K562 (cell line): ENCODE measurements around the gene NSUN2. TPM values are rescaled to one million over a fixed set of nuclear protein-coding genes. Genes with fewer than 3 reads are reported as not detected.
A peak's percentile ranks its signal among the peaks of the same experiment; 100 is the strongest.

ENCODE experiments used
- ATAC-seq: fragments of 200-7000 bp; cut with Tn5 transposase; 3 replicates; pipeline ENCODE4 v1.9.1; 2020; ENCODE audit warnings: moderate library complexity
- BruUV-seq: library from RNA; stranded (reverse); fragments of 400-500 nt; replicated peaks from 2 replicates; lab custom pipeline; 2021; lab: Mats Ljungman, UMichigan
- CTCF ChIA-PET: fragments of 300-600 bp; formaldehyde crosslinking; extraction: SDS; loops from one replicate; lab custom pipeline; 2021; ENCODE audit warnings: low intra/inter-chr PET ratio; lab: Yijun Ruan, JAX
- POLR2A ChIA-PET: fragments of 300-600, 350-650 bp; sonication (Branson Sonifier 250); formaldehyde crosslinking; extraction: SDS; loops from one replicate; lab custom pipeline; 2021; ENCODE audit warnings: antibody characterized with exemption, inconsistent platforms; lab: Yijun Ruan, JAX
- DNase-seq, 4 experiments: peaks; one replicate each; pipeline versions ENCODE4 v3.0.0 to v3.0.0-alpha.2; 2011 to 2018; ENCODE audit warnings: low spot score in 3 of 4, mixed read lengths in 3 of 4; ENCODE audit errors: extremely low read depth in 1 of 4
- FAIRE-seq: peaks from 2 replicates; lab custom pipeline; 2011; peaks lifted over from hg19 to GRCh38; lab: Jason Lieb, UNC
- H2AFZ ChIP-seq: 2 replicates; pipeline ENCODE4 v1.6.0; 2011; ENCODE audit warnings: low read depth, low read length, control low read depth, inconsistent platforms
- H3K27ac ChIP-seq: fragments of 200-600 bp; 3 replicates; pipeline ENCODE4 v1.8.0; 2011; ENCODE audit warnings: low read depth, mild to moderate bottlenecking, control low read depth, inconsistent platforms, low read length, moderate library complexity, mixed read lengths; ENCODE audit errors: extremely low read depth
- H3K27me3 ChIP-seq, 2 experiments: fragments of 300-600 bp in 1 of 2; 2 replicates in 1 of 2; 3 replicates in 1 of 2; pipeline versions ENCODE4 v1.6.0 to v1.8.0; 2011; ENCODE audit warnings: inconsistent platforms in 2 of 2, low read length in 2 of 2, mild to moderate bottlenecking in 1 of 2, mixed read lengths in 1 of 2, moderate library complexity in 1 of 2; ENCODE audit not compliant: control insufficient read depth in 2 of 2, insufficient read depth in 2 of 2
- H3K36me3 ChIP-seq: fragments of 300-600 bp; 3 replicates; pipeline ENCODE4 v1.8.0; 2011; ENCODE audit warnings: mild to moderate bottlenecking, low read length, inconsistent platforms; ENCODE audit not compliant: control insufficient read depth, insufficient read depth
- H3K4me1 ChIP-seq, 2 experiments: fragments of 200-600 bp in 1 of 2; replicated peaks in 1 of 2; 2 replicates in 1 of 2; 3 replicates in 1 of 2; pipeline versions ENCODE4 v1.5.1 to v1.8.0; 2011; ENCODE audit warnings: inconsistent platforms in 2 of 2, low read length in 2 of 2, mild to moderate bottlenecking in 1 of 2, mixed read lengths in 1 of 2, moderate library complexity in 1 of 2; ENCODE audit not compliant: control insufficient read depth in 2 of 2, insufficient read depth in 2 of 2
- H3K4me2 ChIP-seq: 2 replicates; pipeline ENCODE4 v1.6.1; 2011; ENCODE audit warnings: low read length, control low read depth, inconsistent platforms, mixed read lengths; ENCODE audit not compliant: insufficient read depth
- H3K4me3 ChIP-seq: fragments of 200-600 bp; sonication (generic), shearing (Covaris generic); 2 replicates; pipeline ENCODE4 v1.5.1; 2016; ENCODE audit warnings: control low read depth, inconsistent platforms
- H3K79me2 ChIP-seq: fragments of 200-600 bp; 3 replicates; pipeline ENCODE4 v1.8.0; 2011; ENCODE audit warnings: low read length, inconsistent platforms; ENCODE audit not compliant: control insufficient read depth, insufficient read depth
- H3K9ac ChIP-seq, 2 experiments: 2 replicates each; pipeline versions ENCODE4 v1.6.0 to v1.6.1; 2011; ENCODE audit warnings: low read depth in 2 of 2, low read length in 2 of 2, control low read depth in 1 of 2, inconsistent platforms in 1 of 2, mild to moderate bottlenecking in 1 of 2, mixed read lengths in 1 of 2; ENCODE audit not compliant: insufficient read depth in 1 of 2
- H3K9me1 ChIP-seq: one replicate; pipeline ENCODE4 v1.6.0; 2011; ENCODE audit warnings: inconsistent platforms, mild to moderate bottlenecking, low read length, moderate library complexity; ENCODE audit not compliant: control insufficient read depth, insufficient read depth
- H3K9me3 ChIP-seq: replicated peaks from 2 replicates; pipeline ENCODE4 v1.5.1; 2011; ENCODE audit warnings: low read depth, low read length, inconsistent platforms; ENCODE audit not compliant: control insufficient read depth, insufficient read depth
- H4K20me1 ChIP-seq: replicated peaks from 2 replicates; pipeline ENCODE4 v1.6.1; 2011; ENCODE audit warnings: low read length, inconsistent platforms, mixed read lengths; ENCODE audit not compliant: control insufficient read depth, insufficient read depth
- BCOR ChIP-seq: fragments of 450-650 bp; IDR thresholded peaks from 2 replicates; pipeline ENCODE4 v1.6.1; 2016
- DEAF1 ChIP-seq: fragments of 450-650 bp; formaldehyde crosslinking; IDR thresholded peaks from 2 replicates; pipeline ENCODE4 v1.4.0; 2020; ENCODE audit warnings: mild to moderate bottlenecking, moderate library complexity
- E2F4 ChIP-seq: sonication (generic); formaldehyde crosslinking; IDR thresholded peaks from 2 replicates; pipeline ENCODE4 v1.8.0; 2022; ENCODE audit warnings: mild to moderate bottlenecking, low read depth, missing genetic modification reagents
- GATA2 ChIP-seq: sonication (generic); formaldehyde crosslinking; IDR thresholded peaks from 2 replicates; pipeline ENCODE4 v1.4.0; 2020; ENCODE audit warnings: mild to moderate bottlenecking, missing genetic modification reagents
- KAT8 ChIP-seq: fragments of 450-650 bp; IDR thresholded peaks from 2 replicates; pipeline ENCODE4 v1.6.1; 2016; ENCODE audit warnings: low read depth, mild to moderate bottlenecking
- MEIS2 ChIP-seq: fragments of 450-650 bp; IDR thresholded peaks from 2 replicates; pipeline ENCODE4 v1.6.1; 2014; ENCODE audit warnings: mild to moderate bottlenecking; ENCODE audit not compliant: partially characterized antibody
- RBM25 ChIP-seq: fragments of 200-400 bp; formaldehyde crosslinking; IDR thresholded peaks from 2 replicates; pipeline ENCODE4 v1.6.1; 2018; ENCODE audit warnings: low read length, low read depth, moderate library complexity; ENCODE audit not compliant: severe bottlenecking
- TCF7 ChIP-seq: sonication (generic); IDR thresholded peaks from 2 replicates; pipeline ENCODE4 v1.6.1; 2016; ENCODE audit warnings: antibody characterized with exemption, borderline replicate concordance
- TEAD4 ChIP-seq, 2 experiments: sonication (generic) in 1 of 2; formaldehyde crosslinking in 1 of 2; IDR thresholded peaks; 2 replicates each; pipeline versions ENCODE4 v1.6.1 to v1.8.0; 2012 to 2022; ENCODE audit warnings: borderline replicate concordance in 1 of 2, inconsistent platforms in 1 of 2, low read length in 1 of 2, mild to moderate bottlenecking in 1 of 2, missing genetic modification reagents in 1 of 2
- ZNF311 ChIP-seq: fragments of 250-450 bp; sonication (Bioruptor Pico); IDR thresholded peaks from 2 replicates; pipeline ENCODE4 v1.4.0; 2020; ENCODE audit warnings: mild to moderate bottlenecking, moderate library complexity
- WGBS: fragments of 100-300 bp; shearing (Covaris generic); methylation state at CpG from one replicate; pipeline ENCODE4 v1.1.6; 2016; ENCODE audit warnings: low coverage, mixed read lengths; ENCODE audit not compliant: insufficient coverage; ENCODE audit errors: missing lambda C conversion rate; 5-methylcytosine and 5-hydroxymethylcytosine counted together
- in situ Hi-C: fragments of 300-500 bp; cut with MboI; formaldehyde crosslinking; loops from 4 replicates; pipeline ENCODE4 v1.15.0; 2018; ENCODE audit warnings: inconsistent platforms, mixed read lengths
- intact Hi-C: fragments of 100-400 bp; cut with micrococcal nuclease; formaldehyde crosslinking; loops from 2 replicates; pipeline ENCODE4 v1.14.2; 2022
- polyA plus RNA-seq, 8 experiments: library from polyadenylated mRNA; depleted of rRNA in 4 of 8; stranded (reverse) in 5 of 8; unstranded in 3 of 8; fragments of >200 nt; fragmentation: Nextera tagmentation in 2 of 8; fragmentation: Illumina TruSeq in 1 of 8; extraction: Ambion mirVana in 2 of 8; extraction: Trizol in 1 of 8; gene quantifications; 2 replicates each; pipeline versions ENCODE4 v1.2.1 to v1.2.3, GENCODE V29; 2011 to 2014; ENCODE audit warnings: inconsistent platforms in 1 of 8, missing spikeins in 1 of 8
- total RNA-seq, 7 experiments: library from RNA; depleted of rRNA in 6 of 7; stranded (reverse); fragments of >200 nt in 6 of 7; fragmentation: Illumina TruSeq in 2 of 7; extraction: Trizol in 2 of 7; gene quantifications; 2 replicates each; pipeline versions ENCODE4 v1.2.1 to v1.2.3, GENCODE V29; 2011 to 2021; ENCODE audit warnings: low replicate concordance in 1 of 7
- TF ChIP-seq, protein P1 (sequence below), 2 experiments: IDR thresholded peaks in 1 of 2; conservative IDR thresholded peaks in 1 of 2; 2 replicates each; pipeline ENCODE4 v1.6.1; 2016; ENCODE audit warnings: low read depth in 2 of 2, mild to moderate bottlenecking in 1 of 2, missing compliant biosample characterization in 1 of 2, missing genetic modification characterization in 1 of 2, moderate library complexity in 1 of 2
- TF ChIP-seq, protein P2 (sequence below): fragments of 450-650 bp; IDR thresholded peaks from 2 replicates; pipeline ENCODE4 v1.6.1; 2016

Gene NSUN2
- total and polyA plus RNA-seq, 9 of the 15 experiments (the other 6 are each of a cell fraction or from before 2014, with no cell fraction given) = 9.2 to 167 (median 127) TPM

DNA sequence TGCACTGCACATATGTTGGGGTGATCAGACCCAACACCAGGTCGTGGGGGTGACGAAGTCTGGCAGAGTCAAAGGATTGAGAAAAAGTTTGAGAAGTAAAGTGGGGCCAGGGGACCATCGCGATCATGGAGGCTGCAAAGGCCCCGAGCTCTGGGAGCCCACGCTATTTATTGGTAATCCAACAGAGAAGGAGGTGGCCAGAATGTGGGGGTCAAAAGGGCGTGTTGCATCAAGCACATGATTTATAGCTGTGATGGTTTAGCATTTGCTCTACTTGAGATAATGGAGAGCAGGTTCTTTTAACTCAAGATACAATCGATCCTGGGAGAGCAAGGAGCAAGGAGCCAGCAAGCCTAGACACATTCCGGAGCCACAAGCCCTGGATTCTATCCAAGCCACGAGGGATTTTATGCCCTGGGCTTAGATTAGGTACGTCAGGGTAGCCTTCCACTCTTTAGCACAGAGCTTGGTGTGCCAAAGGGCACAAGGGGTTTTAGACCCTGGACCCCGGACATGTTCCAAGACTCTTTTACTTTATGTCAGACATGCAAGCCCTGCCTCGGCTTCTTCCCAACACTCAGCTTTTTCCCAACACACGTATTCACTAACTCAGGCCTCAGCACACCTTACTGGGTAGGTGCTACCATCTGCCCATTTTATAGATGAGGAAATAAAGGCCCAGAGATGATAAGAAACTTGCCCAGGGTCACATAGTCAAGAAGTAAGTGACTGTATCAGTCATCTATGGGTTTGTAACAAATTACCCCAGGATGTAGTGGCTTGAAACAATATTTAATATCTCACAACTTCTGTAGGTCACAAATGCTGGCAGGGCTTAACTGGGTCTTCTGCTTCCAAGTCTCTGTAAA is 39.5 kb downstream of the NSUN2 start:
- no peak for FAIRE-seq
- BruUV-seq = no TSS peak
- CTCF ChIA-PET = no interaction called here

More for the DNA sequence above, 39.5 kb downstream of the NSUN2 start:
- Histone ChIP-seq H3K4me2 (no peak overlapping the region), H3K27ac (no peak overlapping the region), H3K4me3 (no peak overlapping the region), H3K36me3 (peaks cover 24% of the 10 kb centered on the region), H3K4me1 (peaks cover 0 to 4% of the 10 kb centered on the region in 2 experiments; a peak in 2 of 5 replicates), H4K20me1 (no peaks in the 10 kb centered on the region), H2AFZ (no peak overlapping the region), H3K79me2 (no peaks in the 10 kb centered on the region), H3K27me3 (no peaks in the 10 kb centered on the region), H3K9me3 (no peaks in the 10 kb centered on the region), H3K9ac (no peak overlapping the region), H3K9me1 (no peaks in the 10 kb centered on the region)
- WGBS = 45% methylated on average over 14 of the region's 14 CpGs
- DNase-seq = peak in 1 of 4 experiments; percentile 30
- POLR2A ChIA-PET = no interaction called here
- TF ChIP-seq TCF7 = no peak
- TF ChIP-seq E2F4 (CRISPR knock-in tag) = no peak
- TF ChIP-seq KAT8 = no peak
- TF ChIP-seq MEIS2 = peak; percentile 52
- TF ChIP-seq DEAF1 (CRISPR knock-in tag) = no peak
- TF ChIP-seq, protein P1, sequence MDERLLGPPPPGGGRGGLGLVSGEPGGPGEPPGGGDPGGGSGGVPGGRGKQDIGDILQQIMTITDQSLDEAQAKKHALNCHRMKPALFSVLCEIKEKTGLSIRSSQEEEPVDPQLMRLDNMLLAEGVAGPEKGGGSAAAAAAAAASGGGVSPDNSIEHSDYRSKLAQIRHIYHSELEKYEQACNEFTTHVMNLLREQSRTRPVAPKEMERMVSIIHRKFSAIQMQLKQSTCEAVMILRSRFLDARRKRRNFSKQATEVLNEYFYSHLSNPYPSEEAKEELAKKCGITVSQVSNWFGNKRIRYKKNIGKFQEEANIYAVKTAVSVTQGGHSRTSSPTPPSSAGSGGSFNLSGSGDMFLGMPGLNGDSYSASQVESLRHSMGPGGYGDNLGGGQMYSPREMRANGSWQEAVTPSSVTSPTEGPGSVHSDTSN (CRISPR knock-in tag; IDR thresholded peaks at IDR 0.05; ENCODE audit: low read depth) = no peak
- TF ChIP-seq, protein P1 (tag; conservative IDR thresholded peaks at IDR 0.05; ENCODE audit: low read depth) = 0 out of 2 replicates have a peak, but pooled peaks have one; percentile 14
- TF ChIP-seq, protein P2, sequence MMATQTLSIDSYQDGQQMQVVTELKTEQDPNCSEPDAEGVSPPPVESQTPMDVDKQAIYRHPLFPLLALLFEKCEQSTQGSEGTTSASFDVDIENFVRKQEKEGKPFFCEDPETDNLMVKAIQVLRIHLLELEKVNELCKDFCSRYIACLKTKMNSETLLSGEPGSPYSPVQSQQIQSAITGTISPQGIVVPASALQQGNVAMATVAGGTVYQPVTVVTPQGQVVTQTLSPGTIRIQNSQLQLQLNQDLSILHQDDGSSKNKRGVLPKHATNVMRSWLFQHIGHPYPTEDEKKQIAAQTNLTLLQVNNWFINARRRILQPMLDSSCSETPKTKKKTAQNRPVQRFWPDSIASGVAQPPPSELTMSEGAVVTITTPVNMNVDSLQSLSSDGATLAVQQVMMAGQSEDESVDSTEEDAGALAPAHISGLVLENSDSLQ = peak; percentile 29; the same call in 1 of the 2 replicates
- peak; percentile 27; the same call in 1 of the 2 replicates for TF ChIP-seq TEAD4 (IDR thresholded peaks at IDR 0.05; ENCODE audit: low read length)
- TF ChIP-seq TEAD4 (CRISPR knock-in tag; IDR thresholded peaks at IDR 0.05; ENCODE audit: borderline replicate concordance) = no peak
- no peak for TF ChIP-seq ZNF311 (CRISPR knock-in tag)
- peak; percentile 68; the same call in 1 of the 2 replicates for TF ChIP-seq BCOR
- no peak for TF ChIP-seq GATA2 (CRISPR knock-in tag)
- peak; percentile 81 for TF ChIP-seq RBM25
- no peak for ATAC-seq
- intact Hi-C loops (no loop called here), in situ Hi-C loops (no loop called here)
